GM18505 (cell line): ENCODE data around the gene CTNNA3.

Experiments used
- ATAC-seq: cut with Tn5 transposase; IDR thresholded peaks from one replicate; pipeline ENCODE4 v1.9.1; 2021; ENCODE audit not compliant: unreplicated experiment
- POLR2A ChIP-seq: IDR thresholded peaks from 4 replicates; pipeline ENCODE4 v1.6.1; 2011; ENCODE audit warnings: borderline replicate concordance; ENCODE audit not compliant: insufficient read depth, insufficient read length; ENCODE audit errors: extremely low read depth

Gene CTNNA3

GRCh38 chr10:66999762-67000545 is 696.0 kb downstream of the CTNNA3 start:
- TF ChIP-seq POLR2A, result no peak
- ATAC-seq, result no peak

- no peak for TF ChIP-seq POLR2A
- ATAC-seq, result no peak
Measured at GRCh38 chr10:66996996-66997395, 699.0 kb downstream of the CTNNA3 start.

GRCh38 chr10:66990143-66990830 is 705.7 kb downstream of the CTNNA3 start:
- TF ChIP-seq POLR2A, result no peak
- ATAC-seq, result no peak

GRCh38 chr10:66983475-66983818 is 712.5 kb downstream of the CTNNA3 start:
- ATAC-seq, result no peak
- TF ChIP-seq POLR2A, result no peak

- ATAC-seq, result no peak
- no peak for TF ChIP-seq POLR2A
Measured at GRCh38 chr10:66982792-66983474, 713.1 kb downstream of the CTNNA3 start.

- no peak for TF ChIP-seq POLR2A
- no peak for ATAC-seq
Measured at GRCh38 chr10:66982053-66982420, 714.0 kb downstream of the CTNNA3 start.

- TF ChIP-seq POLR2A, result no peak
- ATAC-seq, result no peak
Measured at GRCh38 chr10:66981361-66982052, 714.5 kb downstream of the CTNNA3 start.

- TF ChIP-seq POLR2A, result no peak
- ATAC-seq, result no peak
Measured at GRCh38 chr10:66980246-66980815, 715.7 kb downstream of the CTNNA3 start.

GRCh38 chr10:66964946-66965345 is 731.0 kb downstream of the CTNNA3 start:
- no peak for TF ChIP-seq POLR2A
- ATAC-seq, result no peak

- ATAC-seq, result no peak
- no peak for TF ChIP-seq POLR2A
Measured at GRCh38 chr10:66958466-66958865, 737.5 kb downstream of the CTNNA3 start.

GRCh38 chr10:66951896-66952295 is 744.1 kb downstream of the CTNNA3 start:
- ATAC-seq, result no peak
- no peak for TF ChIP-seq POLR2A

- ATAC-seq, result no peak
Measured at GRCh38 chr10:66943590-66943989, 752.4 kb downstream of the CTNNA3 start.

GRCh38 chr10:66942407-66942806 is 753.6 kb downstream of the CTNNA3 start:
- no peak for ATAC-seq
- TF ChIP-seq POLR2A, result no peak

More at GRCh38 chr10:66943590-66943989, 752.4 kb downstream of the CTNNA3 start:
- no peak for TF ChIP-seq POLR2A
